ENCODE data around the gene DNAH10.
A peak's percentile ranks its signal among the peaks of the same experiment; 100 is the strongest.

Gene DNAH10

DNA sequence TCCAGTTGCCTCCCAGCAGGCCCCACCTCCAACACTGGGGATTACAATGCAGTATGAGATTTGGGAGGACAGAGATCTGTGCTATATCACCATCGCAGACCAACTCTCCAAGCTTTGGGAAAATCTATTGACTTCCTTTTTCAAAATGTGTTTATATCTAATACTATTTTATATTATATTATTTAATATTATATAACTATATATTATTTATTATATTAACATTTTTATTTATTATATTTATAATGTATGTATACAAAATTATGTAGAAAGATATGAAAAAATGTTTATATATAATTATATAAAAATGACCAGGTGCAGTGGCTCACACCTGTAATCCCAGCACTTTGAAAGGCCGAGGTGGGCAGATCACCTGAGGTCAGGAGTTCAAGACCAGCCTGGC, 36.4 kb downstream of the DNAH10 start:
- no peak for DNase-seq

DNA sequence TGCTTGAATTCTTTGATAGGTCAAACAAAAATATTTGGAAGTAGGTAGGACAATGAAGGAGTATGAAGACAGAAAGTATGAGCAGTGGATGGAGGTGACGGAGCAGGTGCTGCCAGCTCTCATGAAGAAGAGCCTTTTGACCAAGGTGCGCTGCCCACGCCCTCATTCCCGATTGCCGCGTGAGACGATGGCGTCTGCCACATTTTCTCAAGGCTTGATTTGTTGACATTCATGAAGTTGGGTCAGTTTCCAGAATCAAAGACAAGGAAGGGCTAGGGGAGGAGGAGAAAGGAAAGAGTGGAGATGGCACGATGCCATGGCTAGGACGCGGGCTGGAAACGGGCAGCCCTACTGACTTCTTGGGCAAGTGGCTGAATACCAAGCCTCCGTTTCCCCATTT, 37.1 kb downstream of the DNAH10 start:
- no peak for DNase-seq

DNA sequence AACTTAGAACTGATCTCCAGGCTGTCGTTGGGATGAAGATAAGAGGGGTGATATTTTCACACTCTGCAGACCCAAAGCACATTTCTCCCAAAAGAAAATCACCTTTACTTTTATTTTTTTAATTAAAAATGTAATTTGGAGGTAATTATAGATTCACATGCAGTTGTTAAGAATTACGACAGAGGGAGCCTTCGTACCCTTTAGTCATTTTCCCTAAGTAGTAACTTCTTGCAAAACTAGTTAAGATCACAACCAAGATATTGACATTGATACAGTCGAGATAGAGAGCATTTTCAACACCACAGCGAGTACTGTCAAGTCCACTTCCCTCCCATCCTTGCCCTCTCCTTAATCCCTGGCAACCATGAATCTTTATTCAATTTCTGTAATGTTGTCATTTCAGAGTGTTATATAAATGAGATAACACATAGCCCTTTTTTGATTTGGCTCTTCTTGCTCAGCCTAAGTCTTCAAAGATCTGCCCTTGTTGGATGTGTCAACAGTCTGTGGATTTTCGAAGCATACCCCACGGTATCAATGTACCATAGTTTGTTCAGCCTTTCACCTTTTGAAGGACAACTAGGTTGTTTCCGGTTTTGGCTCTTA, 39.6 kb downstream of the DNAH10 start:
- DNase-seq: no peak

DNA sequence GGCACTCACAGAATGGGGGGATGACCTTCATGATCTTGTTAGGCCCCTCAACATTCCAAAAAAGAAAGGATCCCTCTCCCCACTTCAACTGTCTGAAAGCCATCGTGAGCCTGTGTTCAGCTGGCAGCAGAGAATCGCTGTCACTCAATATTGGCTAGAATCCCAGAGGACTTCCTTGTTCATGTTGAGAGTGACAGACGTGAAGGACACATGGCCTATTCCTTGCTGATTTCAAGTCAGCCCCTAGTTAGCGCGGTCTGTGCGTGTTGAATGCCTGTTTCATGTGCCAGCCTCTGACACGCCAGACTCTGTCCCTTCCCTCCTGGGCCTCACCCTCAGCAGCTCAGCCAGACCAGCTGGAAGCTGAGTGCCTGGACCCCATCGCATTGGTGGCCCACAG, 43.1 kb downstream of the DNAH10 start:
- no peak for DNase-seq

DNA sequence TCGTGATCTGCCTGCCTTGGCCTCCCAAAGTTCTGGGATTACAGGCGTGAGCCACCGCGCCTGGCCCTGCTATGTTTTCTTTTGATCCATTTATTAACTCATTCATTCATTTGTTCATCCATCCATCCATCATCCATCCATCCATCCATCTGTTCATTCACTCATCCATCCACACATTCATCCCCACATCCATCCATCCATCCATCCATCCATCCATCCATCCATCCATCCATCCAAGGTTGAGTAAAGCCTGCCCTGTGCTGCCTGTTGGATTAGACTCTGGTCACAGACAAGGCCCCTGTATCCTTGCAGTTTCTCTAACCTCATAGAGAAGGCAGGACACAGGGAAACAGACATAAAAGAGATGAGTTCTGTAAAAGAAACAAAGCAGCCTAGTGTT, 44.9 kb downstream of the DNAH10 start:
- no peak for DNase-seq

DNA sequence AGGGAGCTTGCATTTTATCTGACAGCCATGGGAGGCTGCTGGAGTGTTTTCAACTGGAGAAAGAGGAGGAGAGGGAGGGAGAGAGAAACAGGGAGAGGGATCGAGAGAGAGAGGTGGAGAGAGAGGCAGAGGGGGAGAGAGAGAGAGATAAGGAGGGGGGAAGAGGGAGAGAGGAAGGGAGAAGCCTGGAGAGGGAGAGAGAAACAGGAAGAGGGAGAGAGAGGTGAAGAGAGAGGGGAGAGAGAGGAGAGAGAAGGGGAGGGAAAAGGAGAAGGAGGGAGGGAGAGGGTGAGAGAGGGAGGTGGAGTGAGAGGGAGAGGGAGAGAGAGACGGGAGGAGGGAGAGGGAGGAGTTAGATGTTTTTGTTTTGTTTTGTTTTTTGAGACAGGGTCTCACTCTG, 45.6 kb downstream of the DNAH10 start:
- no peak for DNase-seq

DNA sequence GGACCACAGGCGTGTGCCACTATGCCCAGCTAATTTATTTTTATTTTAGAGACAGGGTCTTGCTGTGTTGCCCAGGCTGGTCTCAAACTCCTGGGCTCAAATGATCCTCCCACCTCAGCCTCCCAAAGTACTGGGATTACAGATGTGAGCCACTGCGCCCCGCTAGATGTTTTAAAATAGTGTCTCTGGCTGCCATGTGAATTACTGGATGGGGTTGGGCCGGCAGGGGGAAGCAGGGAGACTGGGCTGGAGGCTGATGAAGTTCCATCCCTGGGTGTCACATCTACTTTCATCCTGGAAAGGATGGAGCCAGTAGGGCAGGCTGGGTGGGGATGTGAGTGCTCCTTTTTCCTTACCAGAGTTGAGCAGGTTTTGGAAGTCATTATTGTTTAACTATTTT, 46.1 kb downstream of the DNAH10 start:
- DNase-seq: no peak

DNA sequence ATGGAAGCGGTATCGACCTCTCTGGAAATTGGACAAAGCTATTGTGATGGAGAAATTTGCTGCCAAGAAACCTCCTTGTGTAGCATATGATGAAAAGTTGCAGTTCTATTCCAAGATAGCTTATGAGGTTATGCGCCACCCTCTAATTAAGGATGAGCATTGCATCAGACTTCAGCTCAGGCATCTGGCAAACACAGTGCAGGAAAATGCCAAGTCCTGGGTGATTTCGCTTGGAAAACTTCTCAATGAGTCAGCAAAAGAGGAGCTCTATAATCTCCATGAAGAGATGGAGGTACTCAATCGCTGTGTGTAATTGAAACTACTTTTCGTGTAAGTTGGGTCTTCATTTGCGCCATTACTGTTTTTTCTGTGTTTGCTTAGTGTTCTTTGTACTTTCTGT, 51.2 kb downstream of the DNAH10 start:
- no peak for DNase-seq

DNA sequence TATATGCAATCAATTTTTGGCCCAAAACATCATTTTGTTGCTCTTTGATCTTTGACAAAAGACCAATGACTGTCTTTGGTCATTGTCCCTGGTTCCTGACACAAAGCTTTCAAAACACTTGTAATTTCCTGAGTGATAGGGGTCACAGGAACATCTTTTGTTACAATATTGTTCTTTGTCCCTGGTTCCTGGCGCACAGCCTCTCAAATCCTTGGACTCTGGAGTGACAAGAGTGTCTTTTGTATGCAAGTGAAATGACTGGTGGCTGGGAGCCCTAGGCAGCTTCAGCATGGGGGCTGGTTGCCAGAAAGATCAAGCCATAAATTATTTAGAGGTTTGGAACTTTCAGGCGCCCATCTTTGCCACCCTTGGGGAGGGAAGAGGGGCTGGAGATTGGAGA, 53.9 kb downstream of the DNAH10 start:
- no peak for DNase-seq

DNA sequence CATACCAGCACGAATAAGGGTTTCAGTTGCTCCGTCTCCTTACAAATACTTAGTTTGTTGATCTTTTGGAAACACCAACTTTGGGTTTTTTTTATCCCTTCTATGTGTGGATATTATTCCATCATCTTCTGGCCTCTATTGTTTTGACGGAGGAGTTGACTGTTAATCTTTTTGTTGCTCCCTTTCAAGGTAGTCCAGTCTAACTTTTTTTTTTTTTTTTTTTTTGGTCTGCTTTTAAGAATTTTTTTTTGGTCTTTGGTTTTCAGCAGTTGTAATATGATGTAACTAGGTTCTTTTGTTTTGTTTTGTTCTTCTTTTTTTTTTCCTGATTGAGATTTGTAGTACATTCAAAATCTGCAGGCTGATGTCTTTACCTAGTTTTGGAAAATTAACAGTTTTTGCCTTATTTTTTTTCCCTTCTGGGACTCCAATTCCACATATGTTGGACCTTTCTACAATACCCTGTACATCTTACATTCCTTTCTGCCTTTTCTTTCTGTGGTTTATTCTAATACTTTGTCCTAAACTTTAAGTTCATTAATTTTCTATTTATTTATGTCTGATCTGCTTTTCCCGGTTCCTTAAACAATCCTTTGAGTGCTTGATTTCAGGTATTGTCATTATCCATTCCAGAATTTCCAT, 54.9 kb downstream of the DNAH10 start:
- DNase-seq: no peak

DNA sequence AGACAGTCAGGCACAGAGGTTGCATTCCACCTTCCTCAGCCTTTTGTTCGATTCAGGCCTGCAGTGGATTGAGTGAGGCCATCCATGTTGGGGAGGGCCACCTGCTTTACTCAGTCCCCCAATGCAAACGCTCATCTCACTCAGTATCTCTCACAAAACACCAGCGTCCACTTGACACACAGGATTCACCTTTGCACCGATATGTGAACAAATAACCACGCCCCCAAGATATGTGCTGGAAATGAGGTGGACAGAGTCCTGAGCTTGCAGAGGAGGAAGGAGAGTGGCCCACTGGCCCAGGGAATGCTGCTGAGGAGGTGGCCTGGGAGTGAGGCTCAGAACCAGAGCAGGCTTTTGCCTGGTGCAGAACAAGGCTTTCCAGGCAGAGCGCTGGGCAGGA, 60.7 kb downstream of the DNAH10 start:
- no peak for DNase-seq

DNA sequence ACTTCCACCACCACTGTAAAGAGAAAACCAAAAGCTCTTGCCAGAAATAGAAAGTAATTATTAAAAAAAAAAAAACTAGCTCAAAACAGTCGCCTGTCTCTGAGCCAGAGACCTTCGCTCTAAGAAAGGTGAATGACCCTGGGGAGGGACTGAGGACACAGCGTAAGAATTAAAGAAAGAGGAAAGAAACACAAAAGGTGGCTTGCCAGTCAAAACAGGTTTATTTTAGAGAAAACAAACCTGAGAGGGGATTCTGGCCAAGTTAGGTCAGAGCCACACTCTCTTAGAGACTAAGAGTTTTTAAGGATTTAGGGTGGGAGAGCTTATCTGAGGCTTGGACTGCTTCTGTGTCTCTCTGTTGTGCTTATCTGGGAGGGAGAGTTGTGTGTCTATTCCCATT, 66.0 kb downstream of the DNAH10 start:
- no peak for DNase-seq

DNA sequence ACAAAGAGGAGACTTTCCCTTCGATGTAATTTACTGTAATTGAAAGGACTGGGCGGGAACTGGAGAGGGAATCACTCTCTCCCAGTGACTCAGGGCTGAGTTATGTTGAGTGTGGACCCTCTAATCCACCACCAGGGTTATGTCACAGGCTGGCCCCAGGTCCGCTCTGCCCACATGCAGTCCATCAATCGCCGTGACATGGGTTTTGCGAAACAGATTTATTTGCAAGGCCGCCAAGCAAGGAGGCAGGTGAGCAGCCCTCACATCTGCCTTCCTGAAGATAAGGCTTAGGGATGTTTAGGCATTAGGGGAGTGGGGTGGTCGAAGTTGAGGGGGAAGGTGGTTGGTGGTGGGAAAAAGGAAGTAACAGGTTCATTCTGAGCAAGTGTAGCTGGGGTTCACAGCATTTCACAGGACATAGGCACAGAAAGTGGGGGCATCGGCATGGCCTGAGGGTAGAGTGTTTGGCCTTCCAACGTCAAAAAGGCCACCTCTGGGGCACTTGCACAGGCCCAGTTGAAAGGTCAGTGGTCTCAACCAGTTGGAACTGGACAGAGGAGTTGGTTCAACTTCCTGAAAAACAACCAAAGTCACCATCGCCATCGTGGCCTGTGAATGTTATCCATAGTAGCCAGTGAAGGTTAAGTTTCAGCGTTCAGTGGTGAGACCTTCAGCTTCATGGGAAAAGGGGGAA, 66.9 kb downstream of the DNAH10 start:
- DNase-seq: no peak

DNA sequence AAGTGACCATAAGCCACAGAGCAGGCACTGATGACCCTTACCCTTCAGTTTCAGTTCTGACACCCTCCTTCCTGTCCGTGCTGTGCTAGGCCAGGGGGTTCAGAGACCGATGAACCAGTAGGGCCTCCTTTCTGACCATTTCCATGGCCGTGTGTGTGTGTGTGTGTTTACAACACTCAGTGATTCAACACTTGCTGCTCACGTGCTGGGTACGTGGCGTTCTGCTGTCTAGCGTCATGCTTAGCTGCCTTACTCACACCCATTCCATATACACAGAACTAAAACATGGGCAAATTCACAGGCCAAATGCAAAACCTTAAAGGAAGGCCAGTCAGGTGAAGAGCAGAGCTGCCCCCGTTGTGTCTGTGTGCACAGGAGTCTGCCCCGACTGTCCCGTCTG, 67.5 kb downstream of the DNAH10 start:
- no peak for DNase-seq

DNA sequence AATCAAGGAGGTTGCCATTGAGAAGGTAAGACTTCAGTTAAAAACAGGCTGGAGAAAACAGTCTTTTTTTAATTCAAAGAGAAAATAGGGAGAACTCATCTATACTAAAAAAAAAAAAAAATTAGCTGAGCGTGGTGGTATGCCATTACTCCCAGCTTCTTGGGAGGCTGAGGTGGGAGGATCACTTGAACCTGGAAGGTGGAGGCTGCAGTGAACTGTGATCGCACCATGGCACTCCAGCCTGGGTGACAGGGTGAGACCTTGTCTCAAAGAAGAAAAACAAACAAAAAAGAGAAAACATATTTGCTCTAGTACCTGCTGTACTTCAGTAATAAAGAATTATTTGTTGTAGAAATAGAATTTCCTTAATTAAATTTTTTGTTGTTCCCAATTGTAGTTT, 68.6 kb downstream of the DNAH10 start:
- no peak for DNase-seq

DNA sequence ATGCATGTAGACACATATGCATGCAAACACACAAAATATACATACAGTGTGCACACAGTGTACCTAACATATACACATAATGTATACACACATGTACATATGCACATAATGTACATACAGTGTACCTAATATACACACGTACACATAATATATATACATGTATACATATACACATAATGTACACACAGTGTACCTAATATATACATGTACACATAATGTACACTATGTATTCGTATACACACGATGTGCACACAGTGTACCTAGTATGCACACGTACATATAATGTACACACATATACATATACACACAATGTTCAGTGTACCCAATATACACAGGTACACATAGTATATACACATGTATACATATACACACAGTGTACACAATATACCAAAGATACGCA, 70.0 kb downstream of the DNAH10 start:
- no peak for DNase-seq

DNA sequence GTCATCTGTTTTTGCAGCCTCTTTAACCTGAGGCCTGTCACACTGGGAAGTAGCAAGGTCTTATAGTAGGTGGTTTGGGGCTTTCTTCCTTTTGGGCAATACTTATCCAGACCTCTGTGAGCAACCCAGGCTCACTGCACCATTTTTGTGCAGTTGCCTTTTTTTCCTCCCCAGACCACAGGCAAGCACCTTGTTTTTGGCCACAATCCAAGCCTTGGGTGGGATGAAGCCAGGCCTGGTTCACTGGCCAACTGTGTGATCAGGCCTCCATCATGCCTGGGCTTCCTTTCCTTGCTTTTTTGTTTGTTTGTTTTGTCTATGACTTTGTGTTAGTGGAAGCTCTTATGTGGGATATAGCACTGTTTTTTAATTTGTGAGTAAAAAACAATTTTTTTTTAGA, 71.7 kb downstream of the DNAH10 start:
- no peak for DNase-seq

DNA sequence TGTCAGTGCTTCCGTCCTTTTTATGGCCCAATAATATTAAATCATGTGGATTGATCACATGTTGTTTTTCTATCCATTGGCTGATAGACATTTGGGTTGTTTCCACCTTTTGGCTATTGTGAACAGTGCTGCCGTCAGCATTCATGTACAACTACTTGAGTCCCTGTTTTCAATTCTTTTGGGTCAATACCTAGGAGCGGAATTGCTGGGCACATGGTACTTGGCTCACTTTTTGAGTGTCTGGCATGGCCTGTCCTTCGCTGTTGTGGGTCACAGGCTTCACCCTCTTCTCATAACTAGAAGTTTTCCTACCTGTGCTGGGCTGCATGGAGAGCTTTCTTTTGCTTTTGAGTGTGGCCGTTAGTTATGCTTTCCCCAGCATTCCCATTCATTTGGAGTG, 72.7 kb downstream of the DNAH10 start:
- DNase-seq: no peak

DNA sequence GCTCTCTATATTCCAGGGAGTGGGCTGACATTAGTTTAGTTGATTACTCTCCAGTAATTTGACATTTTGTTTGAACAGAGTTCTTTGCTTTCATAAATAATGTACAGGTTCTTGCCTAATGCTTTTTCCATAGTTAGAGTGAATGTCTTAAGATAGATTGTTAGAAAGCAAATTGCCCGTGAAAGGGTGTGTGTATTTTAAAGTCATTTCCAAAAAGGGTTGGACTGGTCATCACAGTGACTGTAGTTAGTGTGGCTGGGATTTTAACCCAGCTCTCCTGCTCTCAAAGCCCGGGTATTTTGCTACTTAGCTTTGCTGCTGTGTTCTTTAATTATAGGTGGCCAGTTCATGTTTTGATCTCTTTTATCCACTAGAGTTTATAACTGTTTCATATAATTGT, 74.2 kb downstream of the DNAH10 start:
- DNase-seq: peak; percentile 19

DNA sequence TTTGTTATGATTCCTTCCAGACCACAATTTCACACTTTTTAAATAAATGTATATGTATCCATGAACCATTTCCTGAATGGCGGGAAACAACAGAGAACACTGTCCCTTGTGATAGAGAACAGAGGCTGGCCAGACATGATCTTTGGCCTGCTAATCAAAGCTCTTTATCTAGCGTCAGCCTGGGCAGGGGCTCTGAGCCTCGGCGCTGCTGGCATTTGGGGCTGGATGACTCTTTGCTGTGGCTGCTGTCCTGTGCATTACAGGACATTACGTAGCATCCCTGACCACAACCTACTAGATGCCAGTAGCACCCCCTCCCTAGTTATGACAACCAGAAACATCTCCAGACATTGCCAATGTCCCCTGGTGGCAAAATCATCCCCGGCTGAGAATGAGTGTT, 77.7 kb downstream of the DNAH10 start:
- DNase-seq: no peak

DNA sequence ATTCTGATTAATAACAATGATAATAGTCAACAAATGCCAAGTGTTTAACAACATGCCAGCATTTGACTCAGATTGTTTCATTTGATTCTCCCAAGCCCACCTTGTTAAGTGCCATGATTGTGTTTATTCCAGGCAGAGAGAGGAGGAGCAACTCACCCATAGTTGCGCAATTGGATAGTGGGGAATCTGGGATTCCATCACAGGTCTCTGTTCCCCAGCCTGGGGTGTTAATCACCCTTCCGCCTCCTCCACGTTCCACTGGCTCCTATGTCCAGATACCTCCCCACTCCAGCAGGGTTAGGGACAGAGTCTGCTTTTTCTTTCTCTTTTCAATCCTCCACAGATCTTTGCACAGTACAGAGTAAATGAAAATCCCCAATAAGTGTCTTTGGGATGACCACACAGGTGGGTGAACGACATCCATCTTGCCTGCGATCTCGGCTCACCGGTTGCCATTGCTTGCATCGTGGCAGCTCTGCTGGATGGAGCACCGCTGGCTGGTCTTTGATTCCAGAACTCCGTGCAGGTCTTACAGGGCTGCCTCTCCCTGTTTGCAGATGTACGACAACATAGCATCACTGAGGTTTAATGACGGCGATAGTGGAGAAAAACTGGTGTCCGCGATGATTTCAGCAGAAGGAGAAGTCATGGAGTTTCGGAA, 78.8 kb downstream of the DNAH10 start:
- DNase-seq: no peak

DNA sequence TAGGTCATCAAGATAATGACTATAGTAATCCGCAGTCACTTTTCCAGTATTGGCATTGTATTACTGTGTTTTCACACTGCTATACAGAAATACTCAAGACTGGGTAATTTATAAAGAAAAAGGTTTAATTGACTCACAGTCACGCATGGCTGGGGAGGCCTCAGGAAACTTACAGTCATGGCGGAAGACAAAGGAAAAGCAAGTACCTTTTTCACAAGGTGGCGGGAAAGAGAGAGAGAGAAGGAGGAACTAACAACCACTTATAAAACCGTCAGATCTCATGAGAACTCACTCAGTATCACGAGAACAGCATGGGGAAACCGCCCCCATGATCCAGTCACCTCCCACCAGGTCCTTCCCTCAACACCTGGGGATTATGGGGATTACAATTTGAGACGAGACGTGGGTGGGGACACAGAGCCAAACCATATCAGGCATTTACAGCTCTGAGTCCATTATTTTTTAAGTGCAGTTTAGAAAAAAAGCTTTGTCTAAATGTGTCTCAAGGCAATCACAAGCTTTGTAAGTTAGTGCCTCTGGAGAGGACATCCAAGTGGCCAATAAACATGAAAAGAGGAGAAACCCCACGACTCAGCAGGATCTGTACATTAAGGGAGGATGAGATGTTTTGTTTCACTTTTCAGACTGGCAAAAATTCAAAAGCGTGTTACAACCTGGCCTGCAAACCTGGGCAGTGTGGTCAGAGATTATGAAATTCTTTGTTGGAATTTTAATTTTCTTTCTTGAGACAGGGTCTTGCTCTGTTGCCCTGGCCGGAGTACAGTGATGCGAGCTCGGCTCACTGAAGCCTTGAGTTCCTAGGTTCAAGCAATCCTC, 82.0 kb downstream of the DNAH10 start:
- DNase-seq: peak; percentile 35

DNA sequence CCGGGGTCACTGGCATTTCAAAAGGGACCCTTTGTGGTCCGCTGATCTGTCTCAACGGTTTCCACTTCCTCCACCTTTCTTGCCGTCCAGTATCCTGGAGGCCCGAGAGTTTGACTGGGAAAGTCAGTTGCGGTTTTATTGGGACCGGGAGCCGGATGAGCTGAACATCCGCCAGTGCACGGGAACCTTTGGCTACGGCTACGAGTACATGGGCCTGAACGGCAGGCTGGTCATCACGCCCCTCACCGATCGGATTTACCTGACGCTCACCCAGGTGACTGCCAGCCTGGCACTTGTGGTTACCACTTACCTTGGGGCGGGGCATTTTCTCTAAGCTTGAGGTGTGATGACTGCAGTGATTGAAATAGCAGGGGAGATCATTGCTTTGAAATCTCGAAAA, 83.8 kb downstream of the DNAH10 start:
- DNase-seq: no peak
